Karpas-422 (cell line): Measurements from ENCODE around the gene CHPF. TPM values are rescaled to one million over a fixed set of nuclear protein-coding genes. Genes with fewer than 3 reads are reported as not detected.
A peak's percentile ranks its signal among the peaks of the same experiment; 100 is the strongest.

Experiments
- DNase-seq: peaks from one replicate; pipeline ENCODE4 v3.0.0-alpha.2; 2015
- H2AFZ ChIP-seq: fragments of 200-600 bp; sonication (generic); 2 replicates; pipeline ENCODE4 v1.6.1; 2014; ENCODE audit warnings: antibody characterized with exemption, low read length, mixed read lengths
- H3K27ac ChIP-seq: fragments of 200-600 bp; sonication (generic); 2 replicates; pipeline ENCODE4 v1.5.1; 2014; ENCODE audit warnings: mild to moderate bottlenecking, low read length, moderate library complexity
- H3K27me3 ChIP-seq: fragments of 200-600 bp; sonication (generic); 2 replicates; pipeline ENCODE4 v1.6.1; 2014; ENCODE audit warnings: low read length, mixed read lengths
- H3K36me3 ChIP-seq: fragments of 200-600 bp; sonication (generic); 2 replicates; pipeline ENCODE4 v1.6.1; 2014; ENCODE audit warnings: low read length, mixed read lengths; ENCODE audit not compliant: insufficient read depth
- H3K4me1 ChIP-seq: fragments of 200-600 bp; sonication (generic); 2 replicates; pipeline ENCODE4 v1.6.1; 2014; ENCODE audit warnings: mild to moderate bottlenecking, low read length, mixed read lengths
- H3K4me2 ChIP-seq: fragments of 200-600 bp; sonication (generic); 2 replicates; pipeline ENCODE4 v1.6.1; 2014; ENCODE audit warnings: low read length, low read depth, mild to moderate bottlenecking; ENCODE audit not compliant: poor library complexity, severe bottlenecking
- H3K4me3 ChIP-seq: fragments of 200-600 bp; sonication (generic); 2 replicates; pipeline ENCODE4 v1.5.1; 2014; ENCODE audit warnings: mild to moderate bottlenecking, antibody characterized with exemption, low read length, mixed read lengths
- H3K79me2 ChIP-seq: fragments of 200-600 bp; sonication (generic); 2 replicates; pipeline ENCODE4 v1.6.1; 2014; ENCODE audit warnings: mild to moderate bottlenecking, low read length, mixed read lengths
- H3K9ac ChIP-seq: fragments of 200-600 bp; sonication (generic); 2 replicates; pipeline ENCODE4 v1.6.0; 2014; ENCODE audit warnings: low read length
- H3K9me2 ChIP-seq: fragments of 200-600 bp; sonication (generic), shearing (Covaris generic); replicated peaks from 2 replicates; pipeline ENCODE4 v1.6.0; 2014; ENCODE audit warnings: mild to moderate bottlenecking, low read length, moderate library complexity; ENCODE audit not compliant: insufficient read depth
- H3K9me3 ChIP-seq: fragments of 300-700, 200-600 bp; sonication (generic); 2 replicates; pipeline ENCODE4 v1.6.1; 2014; ENCODE audit warnings: low read length, mixed read lengths
- H4K20me1 ChIP-seq: fragments of 200-600 bp; sonication (generic); 2 replicates; pipeline ENCODE4 v1.6.1; 2014; ENCODE audit warnings: mild to moderate bottlenecking, antibody characterized with exemption, low read length, low read depth; ENCODE audit not compliant: insufficient read depth
- small RNA-seq: library from RNA; depleted of rRNA; stranded (forward); fragments of <200 nt; gene quantifications from one replicate; pipeline ENCODE3, GENCODE V24; 2014
- total RNA-seq: library from RNA; depleted of rRNA; stranded (reverse); fragments of >200 nt; shearing (Covaris generic); gene quantifications from 2 replicates; pipeline ENCODE4 v1.2.3, GENCODE V29; 2014; ENCODE audit warnings: low replicate concordance; rRNA removed

CHPF gene
- total RNA-seq, 1 experiment from 2014 or later = 25.5 TPM

DNA sequence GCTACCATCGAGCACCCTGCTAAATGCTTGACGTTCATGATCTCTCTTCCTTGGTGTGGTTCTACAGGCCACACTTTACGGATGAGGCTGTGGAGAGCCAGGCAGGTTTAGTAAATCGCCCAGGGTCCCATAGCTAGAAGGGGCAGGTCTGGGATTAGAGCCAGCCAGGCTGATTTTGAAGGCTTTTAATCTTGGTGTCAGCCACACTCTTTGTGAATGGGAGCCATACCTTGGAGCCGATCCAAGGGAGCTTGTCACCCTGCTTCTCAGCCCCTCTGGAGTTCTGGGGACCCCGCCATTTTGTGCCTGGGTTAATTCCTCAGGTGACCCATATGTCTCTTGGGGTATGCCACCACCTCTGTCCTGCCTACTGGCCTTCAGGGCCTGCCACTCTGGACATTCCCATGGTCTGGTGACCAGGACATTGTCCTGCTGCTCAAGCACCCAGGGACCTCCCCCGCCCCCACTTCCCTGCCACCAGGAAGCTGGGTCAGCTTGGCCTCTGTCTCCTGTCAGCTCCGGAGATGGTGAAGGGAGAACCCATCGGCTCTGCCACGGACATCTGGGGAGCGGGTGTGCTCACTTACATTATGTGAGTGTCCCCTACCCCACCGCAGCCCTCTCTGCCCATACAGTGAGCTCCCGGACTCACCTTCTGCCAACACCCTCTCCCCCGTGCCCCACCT, 52.2 kb downstream of the CHPF start:
- H3K9ac ChIP-seq = no peak overlapping the region

DNA sequence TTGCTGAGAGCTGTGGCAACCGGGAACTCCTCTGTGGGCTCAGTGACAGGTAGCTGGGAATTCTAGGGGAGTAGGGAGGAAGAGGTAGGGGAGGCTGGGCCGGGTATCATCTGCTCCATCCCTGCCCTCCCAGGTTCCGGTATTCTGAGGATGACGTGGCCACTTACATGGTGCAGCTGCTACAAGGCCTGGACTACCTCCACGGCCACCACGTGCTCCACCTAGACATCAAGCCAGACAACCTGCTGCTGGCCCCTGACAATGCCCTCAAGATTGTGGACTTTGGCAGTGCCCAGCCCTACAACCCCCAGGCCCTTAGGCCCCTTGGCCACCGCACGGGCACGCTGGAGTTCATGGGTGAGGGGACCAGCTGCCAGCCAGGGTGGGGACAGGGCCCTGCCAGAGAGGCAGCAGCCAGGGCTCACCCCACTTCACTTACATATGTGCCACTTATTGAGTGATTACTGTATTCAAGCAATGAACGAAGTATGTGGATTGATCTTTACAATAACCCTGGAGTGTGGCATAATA, 52.9 kb downstream of the CHPF start:
- H4K20me1 ChIP-seq = no peaks in the 10 kb centered on the region
- no peaks in the 10 kb centered on the region for H3K9me3 ChIP-seq
- H3K4me3 ChIP-seq = no peak overlapping the region
- peaks cover 2% of the 10 kb centered on the region for H3K4me1 ChIP-seq
- H3K27ac ChIP-seq = no peak overlapping the region
- H3K79me2 ChIP-seq = no peaks in the 10 kb centered on the region
- no peaks in the 10 kb centered on the region for H3K9me2 ChIP-seq
- H3K9ac ChIP-seq = no peak overlapping the region
- H3K27me3 ChIP-seq = no peaks in the 10 kb centered on the region
- H2AFZ ChIP-seq = no peak overlapping the region
- no peak for DNase-seq
- no peaks in the 10 kb centered on the region for H3K36me3 ChIP-seq
- H3K4me2 ChIP-seq = no peak overlapping the region

More for the DNA sequence above, 52.2 kb downstream of the CHPF start:
- H3K27me3 ChIP-seq = no peaks in the 10 kb centered on the region
- H3K79me2 ChIP-seq = no peaks in the 10 kb centered on the region
- H3K4me3 ChIP-seq = no peak overlapping the region
- H4K20me1 ChIP-seq = no peaks in the 10 kb centered on the region
- DNase-seq = no peak
- H2AFZ ChIP-seq = no peak overlapping the region
- H3K9me3 ChIP-seq = no peaks in the 10 kb centered on the region
- H3K4me2 ChIP-seq = no peak overlapping the region
- no peak overlapping the region for H3K27ac ChIP-seq
- H3K9me2 ChIP-seq = no peaks in the 10 kb centered on the region
- H3K36me3 ChIP-seq = no peaks in the 10 kb centered on the region
- H3K4me1 ChIP-seq = peaks cover 5% of the 10 kb centered on the region

DNA sequence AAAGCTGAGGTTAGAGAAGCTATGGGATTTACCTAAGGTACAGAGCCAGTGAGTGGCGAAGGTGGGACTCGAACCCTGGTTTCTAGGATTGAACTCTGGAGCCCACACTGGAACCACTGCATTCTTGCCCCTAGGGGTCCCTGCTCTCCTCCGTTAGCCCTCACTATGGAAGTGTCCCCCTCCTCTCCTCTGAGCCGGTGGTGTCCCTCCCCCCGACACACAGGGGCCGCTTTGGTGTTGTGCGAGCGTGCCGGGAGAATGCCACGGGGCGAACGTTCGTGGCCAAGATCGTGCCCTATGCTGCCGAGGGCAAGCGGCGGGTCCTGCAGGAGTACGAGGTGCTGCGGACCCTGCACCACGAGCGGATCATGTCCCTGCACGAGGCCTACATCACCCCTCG, 53.4 kb downstream of the CHPF start:
- no peaks in the 10 kb centered on the region for H3K9me2 ChIP-seq
- no peak overlapping the region for H3K4me3 ChIP-seq
- H3K9me3 ChIP-seq = no peaks in the 10 kb centered on the region
- no peak overlapping the region for H2AFZ ChIP-seq
- H4K20me1 ChIP-seq = no peaks in the 10 kb centered on the region
- H3K27ac ChIP-seq = no peak overlapping the region
- H3K79me2 ChIP-seq = no peaks in the 10 kb centered on the region
- no peaks in the 10 kb centered on the region for H3K36me3 ChIP-seq
- no peaks in the 10 kb centered on the region for H3K4me1 ChIP-seq
- no peak for DNase-seq
- no peak overlapping the region for H3K4me2 ChIP-seq
- no peak overlapping the region for H3K9ac ChIP-seq
- H3K27me3 ChIP-seq = no peaks in the 10 kb centered on the region

DNA sequence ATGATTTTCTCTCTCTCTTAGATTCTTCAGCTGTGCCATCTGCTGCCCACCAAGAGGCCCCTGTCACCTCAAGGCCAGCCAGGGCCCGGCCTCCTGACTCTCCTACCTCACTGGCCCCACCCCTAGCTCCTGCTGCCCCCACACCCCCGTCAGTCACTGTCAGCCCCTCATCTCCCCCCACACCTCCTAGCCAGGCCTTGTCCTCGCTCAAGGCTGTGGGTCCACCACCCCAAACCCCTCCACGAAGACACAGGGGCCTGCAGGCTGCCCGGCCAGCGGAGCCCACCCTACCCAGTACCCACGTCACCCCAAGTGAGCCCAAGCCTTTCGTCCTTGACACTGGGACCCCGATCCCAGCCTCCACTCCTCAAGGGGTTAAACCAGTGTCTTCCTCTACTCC, 54.3 kb downstream of the CHPF start:
- H3K36me3 ChIP-seq = no peaks in the 10 kb centered on the region
- DNase-seq = no peak
- no peaks in the 10 kb centered on the region for H3K9me3 ChIP-seq
- no peaks in the 10 kb centered on the region for H3K79me2 ChIP-seq
- no peaks in the 10 kb centered on the region for H3K27me3 ChIP-seq
- H2AFZ ChIP-seq = no peak overlapping the region
- H3K4me3 ChIP-seq = no peak overlapping the region
- no peaks in the 10 kb centered on the region for H3K9me2 ChIP-seq
- no peaks in the 10 kb centered on the region for H3K4me1 ChIP-seq
- H3K4me2 ChIP-seq = no peak overlapping the region
- H3K9ac ChIP-seq = no peak overlapping the region
- H3K27ac ChIP-seq = no peak overlapping the region
- no peaks in the 10 kb centered on the region for H4K20me1 ChIP-seq

Small RNAs within 50 kb of the gene (small RNA-seq; reads per million reads assigned to genes)
- gene MIR3132 (not detected), gene RN7SKP213 (1.7 reads per million, percentile 46 among the genes with 10 or more reads in this experiment)

Other genes with a start within 250 kb of the CHPF start
- gene PTPRN, start 234.4 kb downstream of the CHPF start, total RNA-seq = not detected in 2 replicates
- gene RESP18, start 211.1 kb downstream of the CHPF start, total RNA-seq = not detected in 2 replicates
- gene DNPEP, start 155.9 kb downstream of the CHPF start, total RNA-seq = 74.6 and 77.9 TPM in 2 replicates
- not detected in 2 replicates for gene DES, start 125.4 kb downstream of the CHPF start, total RNA-seq
- gene SPEG, start 109.0 kb downstream of the CHPF start, total RNA-seq = not detected in 2 replicates
- gene GMPPA, start 44.9 kb downstream of the CHPF start, total RNA-seq = 10.5 and 17.1 TPM in 2 replicates
- 0.32 TPM in 1 of 2 replicates, not detected in the other for gene ASIC4, start 29.3 kb downstream of the CHPF start, total RNA-seq
- 2.7 and 3.2 TPM in 2 replicates for gene TMEM198, start 219 bp upstream of the CHPF start, total RNA-seq
- not detected in 2 replicates for gene OBSL1, start 27.7 kb upstream of the CHPF start, total RNA-seq
- not detected in 2 replicates for gene INHA, start 28.5 kb upstream of the CHPF start, total RNA-seq
- 19.8 and 24.0 TPM in 2 replicates for gene STK11IP, start 54.0 kb upstream of the CHPF start, total RNA-seq
- not detected in 2 replicates for gene SLC4A3, start 83.8 kb upstream of the CHPF start, total RNA-seq